Left lung (tissue), 10 donors: ENCODE measurements around the gene OTOP1. TPM values are rescaled to one million over a fixed set of nuclear protein-coding genes. Genes with fewer than 3 reads are reported as not detected.
"Not testable (repeated sequence)": the region's sequence is repeated elsewhere in the genome, so short reads cannot be mapped to it uniquely, and the experiment has no call there.

ENCODE experiments used
- ATAC-seq: fragments of 200-7000 bp; cut with Tn5 transposase; one replicate; pipeline ENCODE4 v1.9.1; 2020; ENCODE audit warnings: moderate library complexity
- DNase-seq, 4 donors: peaks; one replicate each; pipeline ENCODE4 v3.0.0-alpha.2; 2013 to 2020
- H3K27ac ChIP-seq, 2 donors: fragments of 200-600 bp; sonication (generic) in 1 of 2; one replicate each; pipeline versions ENCODE4 v1.5.0 to v1.8.0; 2020 to 2021
- H3K27me3 ChIP-seq, 2 donors: fragments of 200-600 bp; sonication (generic) in 1 of 2; one replicate each; pipeline versions ENCODE4 v1.5.0 to v1.8.0; 2020 to 2021
- H3K36me3 ChIP-seq, 2 donors: fragments of 200-600 bp; sonication (generic) in 1 of 2; one replicate each; pipeline versions ENCODE4 v1.5.0 to v1.8.0; 2020 to 2021
- H3K4me1 ChIP-seq, 2 donors: fragments of 200-600 bp; one replicate each; pipeline ENCODE4 v1.8.0; 2021
- H3K4me3 ChIP-seq, 2 donors: fragments of 200-600 bp; sonication (generic) in 1 of 2; one replicate each; pipeline versions ENCODE4 v1.5.0 to v1.8.0; 2020 to 2021; ENCODE audit warnings: mild to moderate bottlenecking in 1 of 2
- H3K9me3 ChIP-seq, 2 donors: fragments of 200-600 bp; sonication (generic) in 1 of 2; one replicate each; pipeline versions ENCODE4 v1.5.0 to v1.8.0; 2020 to 2021
- CTCF ChIP-seq, 2 donors: fragments of 200-600 bp; sonication (generic) in 1 of 2; IDR thresholded peaks; one replicate each; pipeline versions ENCODE4 v1.5.0 to v1.8.0; 2021; ENCODE audit warnings: antibody characterized with exemption in 2 of 2
- intact Hi-C, 2 donors: fragments of 100-400 bp; cut with DNase I; formaldehyde crosslinking; loops; one replicate each; pipeline versions ENCODE4 v1.11.2 to v1.14.2; 2022
- polyA plus RNA-seq, 6 donors: library from polyadenylated mRNA; unstranded; fragments of 120-200 nt; gene quantifications; one replicate each; pipeline ENCODE4 v1.2.1, GENCODE V29; 2013; ENCODE audit not compliant: insufficient read length in 6 of 6
- total RNA-seq, 2 donors: library from RNA; stranded (reverse); fragmentation: NEBNext Ultra II Directional; extraction: Animal tissue kit (Norgen Biotek cat#: 25700); gene quantifications; one replicate each; pipeline ENCODE4 v1.2.1, GENCODE V29; 2021
- donor health status: DM: no; HTN: yes; CAD: no.
- donor health status: DM: no; HTN: no; CAD: no.

The OTOP1 gene
- total and polyA plus RNA-seq, 8 donors: not detected

GRCh38 chr4:4182835-4183568 is 43.7 kb downstream of the OTOP1 start:
- Histone ChIP-seq H3K36me3 (no peaks in the 10 kb centered on the region), H3K4me1 (no peaks in the 10 kb centered on the region), H3K27ac (no peak overlapping the region), H3K27me3 (peaks cover 0 to 30% of the 10 kb centered on the region in 2 donors), H3K9me3 (no peaks in the 10 kb centered on the region), H3K4me3 (no peak overlapping the region)
- no peak for ATAC-seq
- DNase-seq: peak in 2 of 4 donors; percentile 5 to 18
- intact Hi-C loops: no loop called here
- peak in 1 of 2 donors; percentile 44 for TF ChIP-seq CTCF (IDR thresholded peaks at IDR 0.05)

DNA sequence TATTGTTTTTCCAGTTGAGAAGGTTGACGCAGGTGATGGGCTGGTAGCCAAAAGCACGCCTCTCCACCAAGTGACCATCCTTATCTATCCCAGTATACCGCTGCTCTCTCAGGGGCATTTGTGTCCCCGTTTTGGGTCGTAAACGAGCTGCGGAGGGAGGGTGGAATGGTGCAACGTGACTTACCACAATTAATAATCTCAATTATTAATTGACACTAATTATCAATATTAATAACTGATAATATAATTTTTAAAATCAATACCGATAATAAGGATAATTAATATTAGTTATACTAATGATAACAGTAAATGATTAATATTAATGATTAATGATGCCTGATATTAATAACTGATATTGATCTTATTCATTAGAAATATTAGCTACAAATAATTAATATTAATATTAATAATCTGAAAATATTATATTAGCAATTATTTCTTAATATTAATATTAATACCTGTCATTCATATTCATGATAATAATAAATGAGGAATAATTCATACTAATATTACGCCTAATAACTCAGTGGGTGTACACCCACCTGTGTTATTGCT is 56.1 kb downstream of the OTOP1 start:
- H3K27me3 ChIP-seq: peaks cover 0 to 23% of the 10 kb centered on the region in 2 donors
- TF ChIP-seq CTCF (IDR thresholded peaks at IDR 0.05): no peak
- H3K27ac ChIP-seq: no peak overlapping the region
- no peaks in the 10 kb centered on the region for H3K9me3 ChIP-seq
- intact Hi-C loops: no loop called here
- no peak overlapping the region for H3K4me3 ChIP-seq
- ATAC-seq: no peak
- H3K4me1 ChIP-seq: no peaks in the 10 kb centered on the region
- H3K36me3 ChIP-seq: no peaks in the 10 kb centered on the region
- DNase-seq: no peak

- H3K27ac ChIP-seq, H3K9me3 ChIP-seq, H3K4me3 ChIP-seq, ATAC-seq, intact Hi-C loops, H3K36me3 ChIP-seq, H3K4me1 ChIP-seq, DNase-seq: not testable (repeated sequence)
- peaks cover 0 to 32% of the 10 kb centered on the region in 2 donors for H3K27me3 ChIP-seq
Observed at GRCh38 chr4:4167981-4168780, 58.5 kb downstream of the OTOP1 start.

- ATAC-seq, DNase-seq, H3K4me3 ChIP-seq, H3K4me1 ChIP-seq, intact Hi-C loops, H3K27ac ChIP-seq, H3K9me3 ChIP-seq, H3K36me3 ChIP-seq: not testable (repeated sequence)
- peaks cover 0 to 38% of the 10 kb centered on the region in 2 donors for H3K27me3 ChIP-seq
Observed at GRCh38 chr4:4166986-4167385, 59.7 kb downstream of the OTOP1 start.

- H3K4me3 ChIP-seq, DNase-seq, intact Hi-C loops, H3K27ac ChIP-seq, H3K9me3 ChIP-seq, H3K4me1 ChIP-seq, H3K36me3 ChIP-seq, ATAC-seq: not testable (repeated sequence)
- H3K27me3 ChIP-seq: peaks cover 0 to 38% of the 10 kb centered on the region in 2 donors
Observed at GRCh38 chr4:4165701-4166392, 60.9 kb downstream of the OTOP1 start.

- DNase-seq, H3K27ac ChIP-seq, ATAC-seq, H3K9me3 ChIP-seq, H3K4me3 ChIP-seq, H3K4me1 ChIP-seq, H3K36me3 ChIP-seq, intact Hi-C loops: not testable (repeated sequence)
- peaks cover 0 to 38% of the 10 kb centered on the region in 2 donors for H3K27me3 ChIP-seq
Observed at GRCh38 chr4:4164532-4165173, 62.1 kb downstream of the OTOP1 start.

GRCh38 chr4:4162186-4162585 is 64.5 kb downstream of the OTOP1 start:
- H3K4me1 ChIP-seq, H3K27ac ChIP-seq, H3K4me3 ChIP-seq, ATAC-seq, H3K36me3 ChIP-seq, intact Hi-C loops, H3K9me3 ChIP-seq, DNase-seq: not testable (repeated sequence)
- H3K27me3 ChIP-seq: peaks cover 0 to 30% of the 10 kb centered on the region in 2 donors

DNA sequence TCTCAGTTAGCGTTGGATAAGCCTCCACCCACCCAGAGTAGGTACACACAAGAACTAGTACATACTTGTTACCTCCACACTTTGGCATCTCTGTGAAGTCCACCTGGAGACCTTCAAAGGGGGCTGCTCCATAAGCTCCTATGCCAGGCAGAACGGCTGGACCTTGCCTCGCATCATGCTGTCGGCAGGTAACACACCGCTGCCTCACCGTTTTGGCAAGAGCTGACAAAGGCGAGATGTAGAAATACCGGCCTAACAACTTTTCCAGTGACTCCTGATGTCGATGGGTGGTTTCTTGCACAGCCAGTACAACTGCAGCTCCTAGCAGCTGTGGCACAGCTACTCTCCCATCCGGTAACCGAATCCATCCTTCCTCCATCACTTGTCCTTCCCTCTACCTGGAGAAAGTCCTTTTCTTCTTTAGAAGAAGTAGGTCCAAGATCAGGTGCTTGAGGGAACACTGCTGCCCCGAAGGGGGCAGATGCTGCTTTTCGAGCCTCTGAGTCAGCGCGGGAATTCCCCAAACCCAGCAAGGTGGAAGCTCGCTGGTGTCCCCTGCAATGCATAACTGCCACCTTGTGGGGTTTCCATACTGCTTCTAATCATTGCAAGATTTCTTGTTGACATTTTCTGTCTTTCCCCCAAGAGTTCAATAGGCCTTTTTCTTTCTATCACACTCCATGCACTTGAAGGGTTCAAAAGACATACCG is 65.6 kb downstream of the OTOP1 start:
- H3K27ac ChIP-seq, H3K4me1 ChIP-seq, ATAC-seq, H3K9me3 ChIP-seq, H3K4me3 ChIP-seq, intact Hi-C loops, H3K36me3 ChIP-seq: not testable (repeated sequence)
- peak in 1 of 4 donors; percentile 2 for DNase-seq
- peaks cover 0 to 20% of the 10 kb centered on the region in 2 donors for H3K27me3 ChIP-seq

GRCh38 chr4:4145622-4146021 is 81.1 kb downstream of the OTOP1 start:
- H3K9me3 ChIP-seq, H3K4me3 ChIP-seq, H3K36me3 ChIP-seq, H3K4me1 ChIP-seq, ATAC-seq, H3K27ac ChIP-seq, intact Hi-C loops: not testable (repeated sequence)
- H3K27me3 ChIP-seq: peaks cover 0 to 46% of the 10 kb centered on the region in 2 donors
- peak in 1 of 4 donors; percentile 5 for DNase-seq
